ENCODE measurements around the gene CTNNB1. TPM values are rescaled to one million over a fixed set of nuclear protein-coding genes. Genes with fewer than 3 reads are reported as not detected.

Gene CTNNB1
- total and polyA plus RNA-seq, 2 of the 13 experiments (the other 11 are each of a cell fraction or from before 2014, with no cell fraction given), result 398 to 489 TPM

DNA sequence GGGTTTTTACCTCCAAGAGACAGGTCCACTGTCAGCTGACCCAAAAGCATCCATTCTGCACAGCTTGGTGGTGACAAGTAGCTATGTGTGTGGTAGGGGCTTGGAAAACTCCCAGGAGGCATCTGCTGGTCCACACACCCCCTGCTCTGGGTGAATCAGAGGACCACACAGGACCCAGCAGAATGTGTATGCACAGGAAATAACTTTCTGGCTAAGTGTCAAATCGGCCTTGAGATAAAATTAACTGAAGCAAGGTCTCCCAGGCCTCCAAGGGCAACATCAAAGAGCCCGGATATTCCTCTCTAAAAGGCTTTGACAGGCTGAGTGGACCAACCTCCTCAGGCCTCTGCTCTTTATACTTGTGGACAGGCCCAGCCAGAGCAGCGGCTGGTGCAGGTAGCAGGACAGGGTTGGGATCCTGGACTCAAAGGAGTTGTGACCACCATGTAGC, 66.5 kb downstream of the CTNNB1 start (continued):
- TF ChIP-seq, protein P1, sequence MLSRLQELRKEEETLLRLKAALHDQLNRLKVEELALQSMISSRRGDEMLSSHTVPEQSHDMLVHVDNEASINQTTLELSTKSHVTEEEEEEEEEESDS (CRISPR knock-in tag; IDR thresholded peaks at IDR 0.05; ENCODE audit: borderline replicate concordance), result no peak
- TF ChIP-seq ZNF776 (CRISPR knock-in tag; IDR thresholded peaks at IDR 0.05) (no peak), ZMYM4 (CRISPR knock-in tag; IDR thresholded peaks at IDR 0.05) (peak; percentile 67), RFXANK (CRISPR knock-in tag; IDR thresholded peaks at IDR 0.05) (no peak), ZNF781 (CRISPR knock-in tag; IDR thresholded peaks at IDR 0.05; ENCODE audit: borderline replicate concordance, not compliant biosample characterization) (no peak), PAWR (CRISPR knock-in tag; IDR thresholded peaks at IDR 0.05; ENCODE audit: borderline replicate concordance) (no peak), ZNF274 (CRISPR knock-in tag; IDR thresholded peaks at IDR 0.05) (no peak), RBM22 (optimal IDR thresholded peaks at IDR 0.05; ENCODE audit: low read length) (no peak), SNRNP70 (IDR thresholded peaks at IDR 0.05; ENCODE audit: low read depth, low read length) (no peak), ZNF557 (CRISPR knock-in tag; IDR thresholded peaks at IDR 0.05) (no peak), ZMAT3 (CRISPR knock-in tag; conservative IDR thresholded peaks at IDR 0.05) (no peak), ZBTB8A (CRISPR knock-in tag; IDR thresholded peaks at IDR 0.05; ENCODE audit: borderline replicate concordance, low read depth) (no peak), HNRNPLL (IDR thresholded peaks at IDR 0.05; ENCODE audit: low read depth, low read length, poor library complexity, severe bottlenecking) (no peak), ZNF605 (CRISPR knock-in tag; IDR thresholded peaks at IDR 0.05) (0 out of 2 replicates have a peak, but pooled peaks have one; percentile 44), ZFYVE20 (CRISPR knock-in tag; IDR thresholded peaks at IDR 0.05; ENCODE audit: borderline replicate concordance, low read depth) (no peak), ZNF660 (CRISPR knock-in tag; IDR thresholded peaks at IDR 0.05; ENCODE audit: borderline replicate concordance, low read depth) (no peak), ASH2L (IDR thresholded peaks at IDR 0.05; ENCODE audit: insufficient read length, low read depth, low read length) (no peak)
- TF ChIP-seq, protein P2, sequence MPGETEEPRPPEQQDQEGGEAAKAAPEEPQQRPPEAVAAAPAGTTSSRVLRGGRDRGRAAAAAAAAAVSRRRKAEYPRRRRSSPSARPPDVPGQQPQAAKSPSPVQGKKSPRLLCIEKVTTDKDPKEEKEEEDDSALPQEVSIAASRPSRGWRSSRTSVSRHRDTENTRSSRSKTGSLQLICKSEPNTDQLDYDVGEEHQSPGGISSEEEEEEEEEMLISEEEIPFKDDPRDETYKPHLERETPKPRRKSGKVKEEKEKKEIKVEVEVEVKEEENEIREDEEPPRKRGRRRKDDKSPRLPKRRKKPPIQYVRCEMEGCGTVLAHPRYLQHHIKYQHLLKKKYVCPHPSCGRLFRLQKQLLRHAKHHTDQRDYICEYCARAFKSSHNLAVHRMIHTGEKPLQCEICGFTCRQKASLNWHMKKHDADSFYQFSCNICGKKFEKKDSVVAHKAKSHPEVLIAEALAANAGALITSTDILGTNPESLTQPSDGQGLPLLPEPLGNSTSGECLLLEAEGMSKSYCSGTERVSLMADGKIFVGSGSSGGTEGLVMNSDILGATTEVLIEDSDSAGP (CRISPR knock-in tag; IDR thresholded peaks at IDR 0.05; ENCODE audit: borderline replicate concordance), result peak; percentile 36; the same call in 1 of the 2 replicates
- TF ChIP-seq, protein P3, sequence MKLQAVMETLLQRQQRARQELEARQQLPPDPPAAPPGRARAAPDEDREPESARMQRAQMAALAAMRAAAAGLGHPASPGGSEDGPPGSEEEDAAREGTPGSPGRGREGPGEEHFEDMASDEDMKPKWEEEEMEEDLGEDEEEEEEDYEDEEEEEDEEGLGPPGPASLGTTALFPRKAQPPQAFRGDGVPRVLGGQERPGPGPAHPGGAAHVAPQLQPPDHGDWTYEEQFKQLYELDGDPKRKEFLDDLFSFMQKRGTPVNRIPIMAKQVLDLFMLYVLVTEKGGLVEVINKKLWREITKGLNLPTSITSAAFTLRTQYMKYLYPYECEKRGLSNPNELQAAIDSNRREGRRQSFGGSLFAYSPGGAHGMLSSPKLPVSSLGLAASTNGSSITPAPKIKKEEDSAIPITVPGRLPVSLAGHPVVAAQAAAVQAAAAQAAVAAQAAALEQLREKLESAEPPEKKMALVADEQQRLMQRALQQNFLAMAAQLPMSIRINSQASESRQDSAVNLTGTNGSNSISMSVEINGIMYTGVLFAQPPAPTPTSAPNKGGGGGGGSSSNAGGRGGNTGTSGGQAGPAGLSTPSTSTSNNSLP (IDR thresholded peaks at IDR 0.05; ENCODE audit: low read depth, low read length), result peak; percentile 52
- TF ChIP-seq, protein P4, sequence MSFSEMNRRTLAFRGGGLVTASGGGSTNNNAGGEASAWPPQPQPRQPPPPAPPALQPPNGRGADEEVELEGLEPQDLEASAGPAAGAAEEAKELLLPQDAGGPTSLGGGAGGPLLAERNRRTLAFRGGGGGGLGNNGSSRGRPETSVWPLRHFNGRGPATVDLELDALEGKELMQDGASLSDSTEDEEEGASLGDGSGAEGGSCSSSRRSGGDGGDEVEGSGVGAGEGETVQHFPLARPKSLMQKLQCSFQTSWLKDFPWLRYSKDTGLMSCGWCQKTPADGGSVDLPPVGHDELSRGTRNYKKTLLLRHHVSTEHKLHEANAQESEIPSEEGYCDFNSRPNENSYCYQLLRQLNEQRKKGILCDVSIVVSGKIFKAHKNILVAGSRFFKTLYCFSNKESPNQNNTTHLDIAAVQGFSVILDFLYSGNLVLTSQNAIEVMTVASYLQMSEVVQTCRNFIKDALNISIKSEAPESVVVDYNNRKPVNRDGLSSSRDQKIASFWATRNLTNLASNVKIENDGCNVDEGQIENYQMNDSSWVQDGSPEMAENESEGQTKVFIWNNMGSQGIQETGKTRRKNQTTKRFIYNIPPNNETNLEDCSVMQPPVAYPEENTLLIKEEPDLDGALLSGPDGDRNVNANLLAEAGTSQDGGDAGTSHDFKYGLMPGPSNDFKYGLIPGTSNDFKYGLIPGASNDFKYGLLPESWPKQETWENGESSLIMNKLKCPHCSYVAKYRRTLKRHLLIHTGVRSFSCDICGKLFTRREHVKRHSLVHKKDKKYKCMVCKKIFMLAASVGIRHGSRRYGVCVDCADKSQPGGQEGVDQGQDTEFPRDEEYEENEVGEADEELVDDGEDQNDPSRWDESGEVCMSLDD (CRISPR knock-in tag; IDR thresholded peaks at IDR 0.05; ENCODE audit: borderline replicate concordance), result no peak
- TF ChIP-seq, protein P5, sequence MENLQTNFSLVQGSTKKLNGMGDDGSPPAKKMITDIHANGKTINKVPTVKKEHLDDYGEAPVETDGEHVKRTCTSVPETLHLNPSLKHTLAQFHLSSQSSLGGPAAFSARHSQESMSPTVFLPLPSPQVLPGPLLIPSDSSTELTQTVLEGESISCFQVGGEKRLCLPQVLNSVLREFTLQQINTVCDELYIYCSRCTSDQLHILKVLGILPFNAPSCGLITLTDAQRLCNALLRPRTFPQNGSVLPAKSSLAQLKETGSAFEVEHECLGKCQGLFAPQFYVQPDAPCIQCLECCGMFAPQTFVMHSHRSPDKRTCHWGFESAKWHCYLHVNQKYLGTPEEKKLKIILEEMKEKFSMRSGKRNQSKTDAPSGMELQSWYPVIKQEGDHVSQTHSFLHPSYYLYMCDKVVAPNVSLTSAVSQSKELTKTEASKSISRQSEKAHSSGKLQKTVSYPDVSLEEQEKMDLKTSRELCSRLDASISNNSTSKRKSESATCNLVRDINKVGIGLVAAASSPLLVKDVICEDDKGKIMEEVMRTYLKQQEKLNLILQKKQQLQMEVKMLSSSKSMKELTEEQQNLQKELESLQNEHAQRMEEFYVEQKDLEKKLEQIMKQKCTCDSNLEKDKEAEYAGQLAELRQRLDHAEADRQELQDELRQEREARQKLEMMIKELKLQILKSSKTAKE (CRISPR knock-in tag; IDR thresholded peaks at IDR 0.05; ENCODE audit: borderline replicate concordance), result no peak

All from HepG2 (cell line).